Hematopoietic multipotent progenitor cell treated with erythropoietin and hydrocortisone succinate and interleukin-3 and kit ligand, for 15 days (in vitro differentiated cells): ENCODE results near the gene CPB2.
A peak's percentile ranks its signal among the peaks of the same experiment; 100 is the strongest.

Experiments used
- DNase-seq: peaks from one replicate; pipeline ENCODE4 v3.0.0-alpha.2; 2015; ENCODE audit warnings: low spot score

The CPB2 gene

DNA sequence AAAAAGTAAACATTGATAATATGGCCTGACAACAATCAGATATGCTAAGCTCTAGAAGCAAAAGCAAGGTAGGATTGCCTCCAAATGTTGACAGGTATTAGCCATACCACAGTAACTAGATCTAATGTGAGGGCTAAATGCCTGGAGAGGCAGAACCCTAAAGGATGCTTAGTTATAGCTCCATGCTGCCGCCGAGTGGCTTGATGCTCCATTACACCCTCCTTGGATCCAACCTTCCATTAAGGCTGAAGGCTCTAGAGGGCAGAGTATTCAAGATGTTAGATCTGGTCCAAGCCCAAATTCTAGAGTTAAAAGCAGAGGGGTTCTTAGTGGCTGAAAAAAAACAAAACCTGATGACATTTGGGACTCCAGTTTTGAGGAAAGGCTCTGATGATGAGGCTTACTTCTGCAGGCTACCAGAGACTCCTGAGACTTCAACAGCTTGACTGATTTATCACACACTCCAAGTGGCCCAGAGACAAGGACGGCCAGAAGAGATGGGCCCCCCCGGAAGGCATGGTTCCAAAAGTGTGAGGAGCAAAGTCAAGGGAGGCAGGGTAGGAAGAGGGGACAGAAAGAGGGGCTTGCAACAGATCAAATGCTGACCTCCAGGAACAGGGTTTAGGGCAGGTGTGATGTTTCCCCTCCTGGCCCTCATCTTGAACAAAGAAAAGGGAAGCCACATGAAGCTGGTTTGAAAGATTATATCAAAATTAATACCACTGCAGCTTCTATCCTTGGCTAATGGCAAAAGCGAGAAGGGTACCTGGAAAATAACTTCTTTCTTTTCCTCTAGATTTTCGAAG is 21.9 kb upstream of the CPB2 start:
- peak; percentile 68 for DNase-seq

DNA sequence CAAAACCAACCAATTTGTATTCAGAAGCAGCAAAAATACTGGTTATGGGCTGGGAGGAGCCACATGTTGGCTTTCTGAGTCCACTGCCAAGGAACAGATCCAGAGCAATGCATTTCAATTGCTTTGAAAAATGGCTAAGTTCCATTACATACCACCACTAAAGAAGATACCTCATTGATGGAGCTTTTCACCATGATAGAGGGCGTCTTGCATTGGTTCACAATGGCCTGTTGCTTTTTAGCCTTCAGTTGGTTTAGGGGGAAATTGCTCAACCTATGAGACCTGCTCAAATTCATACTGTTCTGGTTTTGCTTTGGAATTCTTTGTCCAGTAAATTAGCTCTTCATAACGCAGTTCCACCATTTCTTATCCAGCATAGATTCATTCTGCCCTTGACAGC is 21.2 kb upstream of the CPB2 start:
- no peak for DNase-seq

DNA sequence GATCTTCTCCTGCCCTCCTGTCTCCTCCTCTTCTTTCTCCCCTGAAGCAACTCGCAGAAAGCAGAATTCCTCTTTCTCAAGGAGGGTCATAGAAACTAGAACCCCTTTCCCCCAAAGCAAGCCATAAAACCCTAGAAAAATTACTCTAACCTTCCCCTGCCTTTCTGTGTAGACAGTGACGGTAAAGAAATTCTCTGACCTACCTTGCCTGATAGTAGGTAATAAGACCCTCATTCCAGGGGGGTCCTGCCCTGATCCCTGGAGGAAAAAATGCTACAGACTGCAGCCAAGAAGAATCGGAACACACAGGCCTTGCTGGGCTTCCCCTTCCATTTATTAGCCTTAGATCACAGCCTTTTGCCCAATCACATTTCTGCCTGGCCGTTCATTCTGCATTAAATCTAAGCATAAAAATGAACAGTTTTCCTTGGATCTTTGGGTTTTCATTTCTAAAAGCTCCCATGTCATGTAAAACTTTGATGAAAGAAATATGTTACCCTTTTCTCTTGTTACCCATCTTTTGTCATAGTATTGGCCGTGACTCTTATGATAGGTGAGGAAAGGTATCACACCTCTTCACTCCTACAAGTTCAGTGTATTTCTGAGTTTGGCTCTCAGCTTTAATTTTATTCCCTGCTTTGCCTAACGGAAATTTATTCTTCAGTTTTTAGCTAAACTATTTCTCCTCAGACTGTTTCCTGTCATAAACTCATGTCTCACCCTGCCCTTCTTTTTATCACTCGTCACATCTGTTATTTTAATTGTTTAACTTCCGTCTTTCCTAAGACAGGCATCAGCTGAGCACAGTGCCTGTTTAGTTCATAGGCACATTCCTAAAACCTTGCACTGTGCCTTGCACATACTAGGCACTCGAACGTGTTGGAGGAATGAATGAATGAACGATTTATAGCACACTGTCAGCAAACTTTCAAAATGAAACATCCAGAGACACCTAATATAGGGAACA is 20.4 kb upstream of the CPB2 start:
- no peak for DNase-seq

DNA sequence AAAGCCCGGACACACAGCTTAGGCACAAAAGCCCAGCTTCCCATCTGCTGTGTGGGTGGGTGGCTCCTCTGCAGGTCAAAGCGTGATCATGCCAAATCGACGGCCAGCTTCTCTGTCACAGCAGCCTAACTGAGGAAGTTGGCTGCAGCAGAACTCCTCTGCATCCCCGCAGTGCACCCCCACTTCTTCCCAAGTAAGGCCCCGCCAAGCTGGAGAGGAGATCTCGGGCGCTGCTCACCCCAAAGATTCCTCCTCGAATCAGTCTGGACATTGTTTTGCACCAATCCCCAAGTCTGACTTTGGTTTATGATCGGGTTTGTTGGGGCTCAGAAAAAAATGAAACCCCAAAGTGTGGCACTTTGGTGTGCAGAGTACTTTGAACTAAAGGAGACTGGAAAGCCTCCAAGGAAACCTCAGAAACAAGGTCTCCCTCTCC is 19.7 kb upstream of the CPB2 start:
- no peak for DNase-seq

DNA sequence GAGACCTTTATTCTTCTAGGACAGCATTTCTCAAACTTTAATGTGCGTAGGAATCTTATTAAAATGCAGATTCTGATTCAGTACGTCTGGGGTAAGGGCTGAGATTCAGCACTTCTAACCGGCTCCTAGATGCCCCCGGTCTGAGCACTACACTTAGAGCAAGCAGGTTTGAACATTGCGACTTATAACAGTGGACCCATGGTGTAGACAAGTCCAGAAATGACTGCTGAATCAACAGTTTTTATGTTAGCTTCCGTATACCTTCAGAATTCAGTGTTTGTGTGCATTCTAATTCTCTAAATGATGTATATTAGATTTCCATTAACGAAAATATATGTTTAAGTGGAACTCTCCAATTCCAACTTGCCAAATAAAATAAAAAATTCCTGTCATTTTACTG is 17.5 kb upstream of the CPB2 start:
- no peak for DNase-seq

DNA sequence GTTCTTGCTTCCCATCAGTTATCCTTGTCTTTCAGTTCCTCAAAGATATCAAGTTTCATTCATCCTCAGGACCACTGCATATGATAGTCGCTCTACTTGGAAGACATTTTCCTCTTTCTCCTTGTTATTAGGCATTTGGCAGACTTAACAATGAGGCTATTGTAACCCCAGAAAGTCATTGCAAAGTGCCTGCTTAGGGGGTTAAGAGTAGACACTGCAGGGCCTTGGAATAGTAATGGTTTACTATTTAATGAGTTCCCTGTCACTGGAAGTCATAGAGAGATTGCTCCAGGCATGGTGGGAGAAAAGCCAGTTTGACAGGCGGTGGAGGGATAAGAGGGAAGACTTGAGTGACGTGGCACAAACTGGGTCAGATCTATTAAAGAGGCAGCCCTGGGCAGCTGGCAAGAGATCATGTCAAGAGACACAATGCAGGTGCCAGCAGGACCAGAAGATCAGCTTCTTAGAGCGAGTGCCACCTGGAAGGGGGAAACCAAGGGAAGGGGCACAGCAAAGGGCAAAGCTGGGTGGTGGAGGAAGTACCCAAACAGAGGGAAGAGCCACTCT is 16.8 kb upstream of the CPB2 start:
- no peak for DNase-seq

DNA sequence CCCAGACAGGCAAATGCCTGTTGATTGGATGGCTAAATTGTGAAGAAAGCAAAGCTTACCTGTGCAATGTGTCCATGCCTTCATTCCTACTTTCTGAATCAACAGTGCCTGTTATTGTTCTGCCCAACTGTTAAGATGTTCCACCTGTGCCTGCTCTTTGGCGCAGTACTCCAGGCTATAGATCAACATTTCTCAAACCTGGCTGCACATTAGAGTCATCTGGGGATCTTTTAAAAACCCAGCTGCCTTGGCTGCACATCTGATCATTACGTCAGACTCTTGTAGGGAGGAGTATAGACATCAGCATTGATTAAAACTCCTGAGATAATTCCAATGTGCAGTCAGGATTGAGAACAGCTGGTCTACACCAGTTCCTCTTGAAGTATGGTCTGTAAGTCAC is 16.2 kb upstream of the CPB2 start:
- no peak for DNase-seq

DNA sequence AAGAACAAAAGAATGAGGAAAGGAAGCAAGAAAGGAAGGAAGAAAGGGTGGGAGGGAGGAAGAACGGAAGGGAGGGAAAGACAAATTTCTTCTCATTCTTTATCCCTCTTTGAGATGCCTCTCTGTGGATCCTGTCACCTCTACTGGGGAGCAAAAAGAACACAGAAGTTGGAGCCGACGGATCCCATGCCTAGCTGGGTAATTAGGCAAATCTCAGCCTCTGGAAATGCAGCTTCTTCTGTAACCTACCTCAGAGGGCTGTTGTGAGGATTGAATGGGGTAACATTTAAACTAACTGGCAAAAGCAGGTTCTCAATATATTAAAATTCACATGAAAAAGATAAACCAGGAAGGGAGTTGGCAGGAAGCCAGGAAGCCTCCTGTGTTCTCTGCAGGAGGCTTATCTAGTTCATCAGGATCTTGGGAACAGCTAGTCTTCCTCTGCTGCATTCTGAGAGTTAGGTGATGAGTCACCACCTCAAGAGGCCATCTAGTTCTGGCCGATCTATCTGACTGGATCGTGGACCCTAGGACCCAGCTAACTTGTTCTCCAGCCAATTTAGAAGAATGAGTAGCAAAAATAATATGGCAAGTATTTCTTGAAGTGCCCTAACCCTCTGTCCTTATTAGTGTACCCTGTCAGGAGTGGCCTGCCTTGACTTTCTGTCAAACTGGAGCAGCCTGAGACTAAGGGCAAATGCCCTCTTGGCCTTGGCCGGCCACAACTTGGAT is 15.2 kb upstream of the CPB2 start:
- peak; percentile 12 for DNase-seq

DNA sequence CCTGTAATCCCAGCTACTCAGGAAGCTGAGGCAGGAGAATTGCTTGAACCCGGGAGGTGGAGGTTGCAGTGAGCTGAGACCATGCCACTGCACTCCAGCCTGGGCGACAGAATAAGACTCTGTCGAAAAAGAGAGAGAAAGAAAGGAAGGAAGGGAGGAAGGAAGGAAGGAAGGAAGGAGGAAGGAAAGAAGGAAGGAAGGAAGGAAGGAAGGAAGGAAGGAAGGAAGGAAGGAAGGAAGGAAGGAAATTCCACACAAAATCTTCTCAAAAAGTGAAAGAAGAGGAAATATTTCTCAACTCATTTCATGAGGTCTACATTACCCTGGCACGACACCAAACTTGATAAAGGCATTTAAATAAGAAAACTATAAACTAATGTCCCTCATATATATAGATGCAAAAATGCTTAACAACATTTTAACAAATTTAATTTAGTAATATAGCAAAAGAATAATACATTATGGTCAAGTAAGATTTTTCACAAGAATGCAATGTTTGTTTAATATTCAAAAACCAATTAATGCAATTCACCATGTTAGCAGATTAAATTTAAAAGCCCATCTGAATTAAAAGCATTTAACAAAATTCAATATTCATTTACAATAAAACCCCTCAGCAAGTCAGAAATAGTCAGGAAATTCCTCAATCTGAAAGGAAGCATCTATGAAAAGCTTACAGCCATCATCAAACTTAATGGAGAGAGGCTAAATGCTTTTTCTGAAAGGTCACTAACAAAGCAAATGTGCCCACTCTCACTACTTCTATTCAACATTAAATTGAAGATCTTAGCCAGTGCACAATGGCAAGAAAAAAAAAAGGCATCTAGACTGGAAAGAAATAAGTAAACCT is 12.0 kb upstream of the CPB2 start:
- DNase-seq: no peak

DNA sequence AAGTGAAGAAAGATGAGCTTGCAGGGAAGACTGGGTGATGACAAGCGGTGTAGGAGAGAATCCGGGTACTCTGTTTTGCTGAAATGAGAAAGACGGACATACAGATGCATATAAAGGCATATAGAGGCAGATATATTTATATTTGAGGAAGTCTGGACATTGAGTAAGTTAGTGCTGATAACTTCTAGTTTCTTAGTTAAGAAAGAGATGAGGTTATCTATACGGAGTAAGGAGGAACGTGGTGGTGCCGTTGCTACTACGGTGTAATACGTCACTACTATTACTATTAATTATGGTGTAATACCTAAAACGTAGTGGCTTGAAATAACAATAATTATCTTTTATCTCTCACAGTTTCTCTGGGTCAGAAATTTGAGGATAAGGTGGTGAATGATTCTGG is 9.8 kb upstream of the CPB2 start:
- DNase-seq: no peak

DNA sequence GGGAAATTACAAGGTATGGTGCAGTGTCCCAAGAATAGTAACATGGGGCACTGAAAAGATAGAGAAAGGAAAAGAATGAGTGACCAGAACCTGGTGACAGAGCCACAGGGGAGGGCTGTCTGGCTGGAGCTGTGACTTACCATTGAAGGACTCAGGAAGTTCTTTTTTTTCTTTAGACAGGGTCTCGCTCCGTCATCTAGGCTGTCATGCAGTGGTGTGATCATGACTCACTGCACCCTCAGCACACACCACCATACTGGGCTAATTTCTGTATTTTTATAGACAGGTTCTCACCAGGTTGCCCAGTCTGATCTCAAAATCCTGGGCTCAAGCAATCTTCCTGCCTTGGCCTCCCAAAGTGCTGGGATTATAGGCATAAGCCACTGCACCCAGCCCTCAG is 8.8 kb upstream of the CPB2 start:
- no peak for DNase-seq

DNA sequence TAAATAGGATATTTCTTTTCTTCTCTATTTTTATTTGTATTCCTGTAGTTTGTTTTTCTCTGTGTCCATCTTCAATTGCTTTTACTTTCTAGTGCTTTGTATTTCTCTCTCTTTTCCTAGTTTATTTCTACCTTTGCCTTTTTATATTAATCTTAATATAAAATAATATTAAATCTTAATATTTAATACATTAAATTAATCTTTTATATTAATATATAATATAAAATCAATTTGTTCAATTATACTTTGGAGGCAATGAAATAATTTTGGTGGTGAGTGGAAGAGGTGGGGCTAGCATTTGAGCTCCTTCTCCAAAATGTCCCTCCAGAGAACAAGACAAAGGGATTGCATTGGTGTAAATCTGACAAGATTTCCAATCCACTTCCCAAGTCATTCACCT is 6.3 kb upstream of the CPB2 start:
- no peak for DNase-seq

DNA sequence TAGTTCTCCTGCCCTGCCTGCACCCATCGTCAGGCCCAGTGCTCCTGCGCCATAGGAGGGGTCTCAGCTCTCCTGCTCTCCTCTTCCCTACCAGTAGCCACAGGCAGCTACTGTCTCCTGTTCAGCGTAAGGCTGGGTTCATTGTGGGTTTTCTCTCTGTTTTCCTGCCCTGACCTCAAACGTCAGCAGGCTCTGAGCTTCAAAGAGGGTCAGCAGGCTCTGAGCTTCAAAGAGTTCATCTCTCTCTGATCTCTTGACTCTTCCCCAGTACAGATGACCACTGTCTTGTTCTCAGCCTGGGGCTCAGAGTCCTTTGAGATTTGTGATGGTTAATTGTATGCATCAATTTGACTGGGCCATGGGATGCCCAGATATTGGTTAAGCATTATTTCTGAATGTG is 4.6 kb upstream of the CPB2 start:
- no peak for DNase-seq

DNA sequence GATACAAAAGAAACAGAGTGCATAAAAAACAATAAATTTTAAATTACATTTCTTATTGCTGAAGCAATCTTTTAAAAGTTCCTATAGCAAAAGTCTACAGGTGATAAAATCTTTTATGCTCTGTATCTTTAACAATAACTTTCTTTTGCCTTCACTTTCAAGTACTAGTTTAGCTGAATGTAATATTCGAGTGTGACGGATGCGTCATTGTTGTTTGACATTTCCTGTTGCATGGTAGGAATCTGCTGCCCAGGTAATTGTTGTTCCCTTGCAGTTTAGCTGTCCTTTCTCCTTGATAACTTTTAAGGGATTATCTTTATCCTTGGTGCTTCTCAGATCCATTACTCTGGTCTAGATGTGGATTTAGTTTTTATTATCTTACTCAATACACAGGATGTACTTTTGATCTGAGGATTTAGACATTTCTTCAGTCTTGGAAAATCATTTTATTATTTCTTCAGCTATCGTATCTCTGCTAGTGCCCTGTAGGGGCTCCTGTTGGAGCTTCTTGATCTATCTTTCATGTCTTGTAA is 2.1 kb upstream of the CPB2 start:
- no peak for DNase-seq

DNA sequence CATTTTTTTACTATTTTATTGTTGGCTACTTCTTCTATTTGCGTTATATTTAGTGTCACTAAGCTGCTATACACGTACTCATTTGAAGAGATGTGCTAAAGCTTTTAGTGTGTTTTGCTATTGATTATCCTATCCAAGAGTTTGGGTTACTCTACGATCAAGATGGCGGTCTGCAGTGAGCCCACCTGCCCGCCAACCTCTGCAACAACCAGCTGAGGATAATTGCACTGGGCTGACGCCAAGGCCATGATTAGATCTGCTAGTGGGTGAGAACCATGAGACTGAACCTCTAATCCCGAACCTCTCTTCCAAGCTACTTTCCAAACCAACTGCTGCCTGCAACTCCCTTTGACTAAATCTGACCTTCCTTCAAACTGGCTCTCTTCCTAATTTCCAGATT is 1.8 kb downstream of the CPB2 start:
- DNase-seq: no peak

DNA sequence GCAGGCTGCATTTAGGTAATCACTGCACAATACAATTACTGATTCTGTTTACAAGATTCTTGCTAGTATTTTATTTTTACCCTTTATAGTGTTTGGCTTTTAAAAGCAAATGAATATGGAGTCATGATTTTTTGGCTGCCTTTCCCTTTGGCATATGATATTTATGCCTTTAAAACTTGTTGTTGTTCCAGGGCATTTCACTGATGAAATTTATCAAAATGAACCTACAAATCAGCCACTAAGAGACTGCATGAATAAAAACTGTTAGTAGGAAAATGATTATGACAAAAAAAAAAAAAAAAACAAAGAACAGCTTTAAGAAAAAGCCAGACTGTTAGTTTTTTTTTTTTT is 2.6 kb downstream of the CPB2 start:
- no peak for DNase-seq

DNA sequence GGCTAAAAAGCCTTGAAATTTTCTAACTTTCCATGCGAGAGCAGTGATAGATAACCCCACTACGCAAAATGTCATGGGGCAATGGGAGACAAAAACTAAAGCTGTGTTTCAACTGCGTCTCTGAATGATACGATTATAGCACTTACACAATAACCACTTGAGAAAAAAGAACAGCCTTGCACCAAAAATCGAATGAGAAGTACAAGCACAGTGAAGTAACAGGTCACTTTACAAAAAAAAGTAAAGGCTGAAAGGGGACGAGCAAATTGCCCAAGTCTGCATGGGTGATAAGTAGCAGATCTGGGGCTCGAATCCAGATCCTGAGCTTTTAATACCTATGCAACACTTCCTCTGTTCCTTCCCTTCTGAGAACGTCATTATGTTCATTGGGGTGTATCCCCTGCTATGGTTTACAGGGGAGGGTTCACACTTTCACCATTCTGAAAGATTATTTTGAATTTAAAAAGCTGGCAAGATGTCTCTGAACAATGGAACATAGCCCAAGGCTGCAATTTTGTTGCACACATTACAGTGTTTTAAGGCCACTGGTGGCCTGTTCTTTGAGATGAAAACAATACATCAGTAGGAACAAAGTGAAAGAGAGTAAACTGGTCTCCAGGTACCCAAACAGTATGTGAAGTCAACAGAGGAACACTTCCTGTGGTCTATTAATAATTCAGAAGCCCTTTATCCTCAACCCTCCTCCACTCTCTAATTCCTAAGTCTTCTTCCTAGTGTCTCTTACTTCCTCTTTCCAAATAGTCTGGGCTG is 3.2 kb downstream of the CPB2 start:
- no peak for DNase-seq

DNA sequence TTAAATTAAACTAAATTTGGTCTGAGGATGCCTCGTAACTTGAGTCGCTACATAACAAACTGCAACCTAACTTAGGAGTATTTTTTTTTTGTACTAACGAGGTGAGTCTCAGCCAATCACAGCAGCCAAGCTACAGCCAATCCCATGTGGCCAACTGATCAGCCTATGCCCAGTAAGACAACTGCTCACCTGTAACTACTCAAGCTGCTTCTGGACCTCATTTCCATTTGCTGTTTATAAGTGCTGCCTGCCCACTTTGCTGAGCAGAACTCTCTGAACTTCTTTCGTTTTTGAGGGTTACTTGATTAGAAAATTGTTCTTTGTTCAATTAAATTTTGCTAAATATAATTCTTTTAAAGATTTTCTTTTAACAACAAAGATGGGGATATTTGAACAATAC is 3.8 kb downstream of the CPB2 start:
- no peak for DNase-seq

DNA sequence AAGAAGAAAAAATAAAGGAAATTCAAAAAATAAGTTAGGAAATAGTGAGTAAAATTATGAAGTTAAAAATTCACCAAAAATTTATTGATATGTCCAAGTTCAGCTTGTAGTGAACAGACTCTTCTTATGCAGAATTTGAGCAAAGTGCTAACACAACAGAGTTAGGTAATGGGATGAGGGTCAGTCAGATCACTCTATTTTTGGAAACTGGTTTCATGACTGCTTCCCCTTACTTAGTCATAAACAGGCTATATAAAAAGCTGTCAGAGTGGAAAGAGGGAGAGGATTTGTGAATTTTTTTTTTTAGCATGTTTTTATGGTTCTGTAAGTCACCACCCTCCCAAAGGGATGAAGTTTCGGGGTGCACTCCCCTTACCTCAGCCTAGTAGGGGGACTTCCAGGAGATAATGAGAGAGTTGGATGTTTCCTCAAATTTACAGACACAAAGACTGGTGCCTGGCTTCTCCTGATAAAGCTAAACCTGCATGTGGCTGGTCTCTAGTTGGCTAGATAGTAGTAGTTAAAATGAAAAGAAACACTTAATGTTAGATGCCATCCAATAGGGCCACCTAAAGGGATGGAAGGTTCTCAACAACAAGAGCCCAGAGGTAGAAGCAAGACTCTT is 4.5 kb downstream of the CPB2 start:
- DNase-seq: no peak

DNA sequence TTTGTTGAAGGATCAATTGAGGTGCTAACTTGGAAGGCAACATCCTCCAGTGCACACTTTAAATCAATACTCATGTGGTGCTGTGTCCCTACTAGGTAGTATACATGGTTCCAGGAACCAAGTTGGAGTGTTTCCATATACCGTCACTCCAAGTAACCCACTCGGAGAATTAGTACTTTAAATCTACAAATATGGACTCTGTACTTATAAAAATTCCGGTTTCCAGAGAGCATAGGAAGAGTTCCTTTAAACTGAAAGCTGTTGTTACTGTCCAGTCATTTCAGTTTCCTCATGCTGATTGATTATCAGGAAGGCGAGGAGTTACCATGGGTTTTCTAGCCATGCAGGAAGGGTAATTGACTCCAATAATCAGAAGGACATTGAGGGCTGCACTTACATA is 7.2 kb downstream of the CPB2 start:
- DNase-seq: no peak
